Vagina (tissue), 2 donors: Measurements from ENCODE around the gene RMI2.
"Not testable (repeated sequence)": the region's sequence is repeated elsewhere in the genome, so short reads cannot be mapped to it uniquely, and the experiment has no call there.

Experiments used
- CTCF ChIP-seq, 3 experiments: fragments of 450-650 bp in 2 of 3; fragments of 200-600 bp in 1 of 3; sonication (generic) in 1 of 3; IDR thresholded peaks; one replicate each; pipeline ENCODE4 v1.5.1; 2017 to 2019; ENCODE audit warnings: antibody characterized with exemption in 3 of 3, mild to moderate bottlenecking in 2 of 3, moderate library complexity in 2 of 3
- POLR2A ChIP-seq, 2 donors: fragments of 450-650 bp; IDR thresholded peaks; one replicate each; pipeline ENCODE4 v1.6.1; 2017; ENCODE audit warnings: antibody characterized with exemption in 2 of 2, mild to moderate bottlenecking in 2 of 2, moderate library complexity in 2 of 2
- POLR2AphosphoS5 ChIP-seq, 2 donors: sonication (generic); formaldehyde crosslinking; IDR thresholded peaks; one replicate each; pipeline ENCODE4 v1.9.0; 2017; ENCODE audit warnings: antibody characterized with exemption in 2 of 2, mild to moderate bottlenecking in 2 of 2, low read depth in 1 of 2; ENCODE audit not compliant: insufficient read depth in 1 of 2

GRCh38 chr16:11378951-11379350 is 33.7 kb downstream of the RMI2 start:
- TF ChIP-seq CTCF (IDR thresholded peaks at IDR 0.05); POLR2A (IDR thresholded peaks at IDR 0.05); POLR2AphosphoS5 (IDR thresholded peaks at IDR 0.05; ENCODE audit: insufficient read depth in 1 of 2, low read depth in 1 of 2): not testable (repeated sequence)
